ENCODE results near the gene HDHD3. TPM values are rescaled to one million over a fixed set of nuclear protein-coding genes. Genes with fewer than 3 reads are reported as not detected.
"Not testable (repeated sequence)": the region's sequence is repeated elsewhere in the genome, so short reads cannot be mapped to it uniquely, and the experiment has no call there.

The HDHD3 gene
- polyA plus RNA-seq, 10 donors, result 3.0 to 6.0 (median 4.6) TPM

GRCh38 chr9:113390192-113390960 is 13.6 kb upstream of the HDHD3 start:
- DNase-seq, result no peak

- no peak for DNase-seq
Observed at GRCh38 chr9:113389451-113389850, 12.7 kb upstream of the HDHD3 start.

GRCh38 chr9:113388833-113389232 is 12.0 kb upstream of the HDHD3 start:
- DNase-seq, result no peak

DNA sequence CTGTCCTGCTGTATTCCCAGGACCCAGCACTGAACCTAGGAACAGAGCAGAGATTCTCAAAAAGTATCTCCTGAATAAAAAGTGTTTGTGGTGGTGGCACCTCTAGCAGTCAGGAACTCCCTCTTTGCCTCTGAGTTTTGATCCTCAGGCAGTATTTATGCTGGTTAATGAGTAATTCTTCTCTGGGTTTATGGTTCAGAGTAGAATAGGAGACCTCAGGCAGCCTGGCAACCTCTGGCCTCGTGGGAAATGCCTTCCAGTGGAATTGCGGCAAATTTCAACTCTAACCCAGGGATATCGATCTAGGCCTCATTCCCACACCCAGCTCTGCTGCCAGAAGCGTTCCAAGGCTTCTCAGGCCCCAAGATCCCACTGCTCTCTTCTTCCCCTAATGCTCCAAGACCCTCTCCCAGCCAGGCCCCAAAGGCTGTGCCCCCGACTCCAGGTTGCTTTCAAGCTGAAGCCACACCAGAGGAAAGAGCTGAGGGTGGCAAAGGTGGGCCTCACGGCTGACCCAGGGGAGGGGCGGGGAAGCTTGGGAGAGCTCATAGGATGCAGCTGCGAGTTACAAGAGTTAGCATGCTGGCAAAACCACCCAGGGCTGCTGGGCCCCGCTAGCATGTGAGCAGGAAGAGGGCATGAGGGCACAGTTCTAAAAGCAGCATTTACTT is 10.9 kb upstream of the HDHD3 start:
- DNase-seq, result no peak

DNA sequence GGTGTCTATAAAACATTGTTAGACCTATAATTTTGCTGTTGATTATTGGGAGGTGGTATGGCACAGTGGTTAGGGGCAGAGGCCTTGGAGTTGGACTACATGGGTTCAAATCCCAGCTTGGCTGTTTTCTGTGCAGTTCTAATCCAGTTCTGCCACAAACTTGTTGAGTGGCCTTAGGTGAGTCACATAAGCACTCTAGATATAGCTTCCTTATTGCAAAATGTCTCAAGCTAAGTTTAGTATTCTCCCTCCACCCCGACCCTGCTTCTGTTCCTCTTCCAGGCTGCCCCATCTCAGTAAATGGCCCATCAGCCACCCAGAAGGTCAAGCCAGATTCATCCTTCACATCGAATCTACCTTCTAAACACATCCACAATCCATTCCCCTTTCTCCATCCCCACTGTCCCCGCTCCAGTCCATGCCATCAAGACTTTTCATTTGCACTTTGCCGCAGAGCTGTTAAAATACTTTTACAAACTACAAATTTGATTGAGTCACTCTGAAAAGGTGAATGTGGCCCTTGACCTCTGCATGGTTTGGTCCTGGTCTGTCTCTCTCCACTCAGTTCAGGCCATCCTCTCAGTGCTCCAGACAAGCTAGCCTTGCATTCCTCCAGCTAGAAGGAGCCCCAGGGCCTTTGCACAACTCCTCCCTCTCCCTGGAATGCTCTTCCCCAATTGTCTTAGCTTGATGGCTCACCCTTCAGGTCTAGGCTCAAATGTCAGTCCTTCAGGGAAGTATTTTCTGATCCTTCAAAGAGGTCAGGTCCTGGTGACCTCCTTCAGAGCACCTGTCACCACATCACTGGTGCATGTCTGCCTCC is 10.0 kb upstream of the HDHD3 start:
- no peak for DNase-seq

GRCh38 chr9:113381909-113382411 is 5.2 kb upstream of the HDHD3 start:
- DNase-seq, result no peak

GRCh38 chr9:113381441-113381840 is 4.7 kb upstream of the HDHD3 start:
- DNase-seq, result not testable (repeated sequence)

DNA sequence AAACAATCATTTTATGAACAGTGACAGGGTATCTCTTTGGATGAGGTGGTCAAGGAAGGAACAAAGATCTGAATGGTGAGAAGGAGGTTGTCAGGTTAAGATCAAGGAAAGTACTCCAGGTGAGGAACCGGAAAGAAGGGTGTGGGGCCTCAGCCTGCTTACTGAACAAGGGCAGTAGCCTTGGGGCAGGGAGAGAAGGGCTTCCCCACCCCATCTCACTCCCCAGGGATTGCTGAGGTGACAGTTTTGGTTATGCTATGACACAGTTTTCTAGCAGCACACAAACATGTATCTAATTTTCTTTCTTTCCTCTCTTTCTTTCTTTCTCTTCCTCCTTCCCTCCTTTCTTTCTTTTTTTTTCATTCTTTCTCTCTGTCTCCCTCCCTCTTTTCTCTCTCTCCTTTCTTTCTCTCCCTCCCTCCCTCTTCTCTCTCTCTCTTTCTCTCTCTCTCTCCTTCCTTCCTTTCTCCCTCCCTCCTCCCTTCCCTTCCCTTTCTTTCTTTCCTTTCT is 4.1 kb upstream of the HDHD3 start:
- DNase-seq, result no peak

- DNase-seq, result not testable (repeated sequence)
Observed at GRCh38 chr9:113379829-113380210, 3.0 kb upstream of the HDHD3 start.

- DNase-seq, result not testable (repeated sequence)
Observed at GRCh38 chr9:113379094-113379828, 2.5 kb upstream of the HDHD3 start.

- DNase-seq, result no peak
Observed at GRCh38 chr9:113375057-113376023, 1.4 kb downstream of the HDHD3 start.

GRCh38 chr9:113373676-113374392 is 3.0 kb downstream of the HDHD3 start:
- DNase-seq, result no peak

DNA sequence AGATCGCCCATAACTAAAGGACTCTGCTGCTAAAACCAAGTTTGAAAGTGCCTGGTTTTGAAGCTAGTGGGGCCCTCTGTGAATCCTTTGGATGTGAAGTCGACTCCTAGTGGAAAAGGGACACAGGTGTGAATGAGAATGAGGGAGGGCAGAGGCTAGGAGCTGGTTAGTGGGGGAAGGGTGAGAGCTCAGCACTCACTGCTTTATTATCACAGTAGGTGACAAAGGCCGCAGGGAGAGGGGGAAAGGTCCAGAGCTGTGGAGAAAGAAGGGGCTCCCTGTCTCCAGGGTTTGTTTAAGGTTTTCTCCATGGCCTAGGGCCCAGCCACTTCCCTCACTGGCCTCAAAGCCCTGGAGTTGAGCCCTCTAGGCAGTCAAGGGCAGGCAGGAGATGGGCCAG is 3.5 kb downstream of the HDHD3 start:
- DNase-seq, result no peak

DNA sequence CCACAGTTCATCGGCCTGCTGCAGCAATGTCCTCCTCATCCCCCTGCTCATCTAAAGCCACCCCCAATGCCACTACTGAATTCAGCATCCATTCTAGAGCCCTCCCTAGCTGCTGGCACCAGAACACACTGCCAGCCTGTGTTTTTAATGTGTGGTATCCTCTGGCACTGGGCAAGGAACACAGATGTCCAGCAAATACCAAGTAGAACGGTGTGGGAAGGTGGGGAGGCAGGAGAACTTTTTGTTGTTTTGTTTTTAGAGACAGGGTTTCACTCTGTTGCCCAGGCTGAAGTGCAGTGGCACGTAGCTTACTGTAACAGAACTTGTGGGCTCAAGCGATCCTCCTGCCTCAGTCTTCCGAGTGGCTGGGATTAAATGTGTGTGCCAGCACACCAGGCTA is 4.7 kb downstream of the HDHD3 start:
- DNase-seq, result no peak

DNA sequence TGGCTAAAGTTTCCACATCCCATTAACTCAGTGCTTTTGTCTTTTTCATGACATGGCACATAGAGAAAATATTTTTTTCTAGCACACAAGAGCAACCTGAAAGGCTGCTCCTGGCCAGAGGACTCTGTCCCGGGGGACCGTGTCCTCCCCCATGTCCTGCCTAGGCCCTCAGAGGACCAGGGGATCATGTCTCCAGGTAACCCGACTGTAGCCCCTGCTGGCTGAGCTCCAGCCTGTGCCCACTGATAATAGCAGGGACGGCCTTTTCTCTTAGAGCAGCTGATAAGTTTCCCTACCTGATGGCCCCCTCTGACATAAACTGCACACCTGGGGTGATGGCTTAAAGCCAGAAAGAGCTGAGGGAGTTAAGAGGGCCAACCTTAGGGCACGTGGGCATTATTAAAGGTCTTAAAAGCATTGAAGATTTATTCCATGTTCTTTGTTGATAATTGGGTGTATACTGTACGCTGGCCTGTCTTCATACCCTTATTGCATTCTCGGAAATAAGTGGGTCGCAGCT is 5.9 kb downstream of the HDHD3 start:
- DNase-seq, result no peak

DNA sequence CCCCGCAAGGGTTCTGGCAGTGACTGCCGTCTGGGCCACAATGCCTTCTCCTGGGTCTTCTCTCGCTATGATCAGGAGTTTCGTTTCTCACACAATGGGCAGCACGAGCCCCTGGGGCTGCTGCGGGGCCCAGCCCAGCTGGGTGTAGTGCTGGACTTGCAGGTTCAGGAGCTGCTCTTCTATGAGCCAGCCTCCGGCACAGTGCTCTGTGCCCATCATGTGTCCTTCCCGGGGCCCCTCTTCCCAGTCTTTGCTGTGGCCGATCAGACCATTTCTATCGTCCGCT is 7.0 kb downstream of the HDHD3 start:
- no peak for DNase-seq

DNA sequence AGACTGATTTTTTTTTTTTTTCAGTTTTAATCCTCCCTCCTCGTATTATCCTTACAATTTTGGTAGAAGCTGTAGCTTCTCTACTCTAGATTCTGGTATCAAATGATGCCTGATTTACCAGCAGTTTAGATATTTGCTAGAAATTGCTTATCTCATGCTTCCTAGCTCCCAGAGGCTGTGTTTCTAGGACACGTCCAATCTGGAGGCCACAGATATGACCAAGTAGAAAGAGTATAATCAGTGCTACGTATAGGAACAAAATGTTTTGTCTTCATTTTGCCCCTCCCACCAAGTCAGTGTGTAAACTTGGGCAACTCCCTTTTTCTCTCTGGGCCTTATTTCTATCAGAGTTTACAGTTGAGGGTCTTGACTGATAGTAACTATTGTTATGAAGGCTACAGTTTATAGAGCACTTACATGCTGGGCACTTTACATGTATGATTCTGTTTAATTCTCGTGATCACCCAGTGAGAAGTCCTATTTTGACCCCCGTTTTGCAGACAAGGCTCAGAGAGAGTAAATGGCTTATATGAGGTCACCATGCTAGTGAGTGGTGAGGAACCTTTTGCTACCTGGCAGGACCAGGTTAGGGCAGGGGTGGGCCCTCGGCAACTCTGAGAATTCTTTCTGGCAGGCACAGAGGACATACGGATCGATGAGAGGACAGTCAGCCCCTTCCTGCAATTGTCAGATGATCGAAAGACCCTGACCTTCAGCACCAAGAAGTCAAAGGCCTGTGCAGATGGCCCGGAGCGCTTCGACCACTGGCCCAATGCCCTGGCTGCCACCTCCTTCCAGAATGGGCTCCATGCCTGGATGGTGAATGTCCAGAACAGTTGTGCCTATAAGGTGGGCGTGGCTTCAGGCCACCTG is 7.6 kb downstream of the HDHD3 start:
- DNase-seq, result no peak

- DNase-seq, result no peak
Observed at GRCh38 chr9:113368348-113368981, 8.3 kb downstream of the HDHD3 start.

Data from muscle of back (tissue), 11 donors.